Gastrocnemius medialis (tissue), 4 donors: Measurements from ENCODE around the gene PLA2G5. TPM values are rescaled to one million over a fixed set of nuclear protein-coding genes. Genes with fewer than 3 reads are reported as not detected.

Experiments used
- ATAC-seq, 2 donors: fragments of 150-250 bp; one replicate each; pipeline ENCODE4 v1.9.1; 2016
- DNase-seq, 2 donors: peaks; one replicate each; pipeline ENCODE4 v3.0.0-alpha.2; 2019
- H3K27ac ChIP-seq, 4 donors: fragments of 200-600 bp; sonication (generic); 1 replicate in 1 of 4; 2 replicates in 3 of 4; pipeline ENCODE4 v1.5.1; 2016 to 2018; ENCODE audit warnings: mild to moderate bottlenecking in 2 of 4, moderate library complexity in 1 of 4
- H3K27me3 ChIP-seq, 3 donors: fragments of 200-600 bp; sonication (generic) in 2 of 3; 1 replicate in 1 of 3; 2 replicates in 2 of 3; pipeline versions ENCODE4 v1.5.1 to v1.6.0; 2016 to 2019; ENCODE audit warnings: mild to moderate bottlenecking in 1 of 3, moderate library complexity in 1 of 3
- H3K36me3 ChIP-seq, 2 donors: fragments of 200-600 bp; sonication (generic) in 1 of 2; one replicate each; pipeline ENCODE4 v1.5.1; 2017 to 2018
- H3K4me1 ChIP-seq, 2 donors: fragments of 200-600 bp; sonication (generic) in 1 of 2; one replicate each; pipeline ENCODE4 v1.5.1; 2016 to 2017; ENCODE audit warnings: mild to moderate bottlenecking in 2 of 2
- H3K4me3 ChIP-seq, 4 donors: fragments of 200-600 bp; sonication (generic) in 3 of 4; 1 replicate in 1 of 4; 2 replicates in 3 of 4; pipeline ENCODE4 v1.5.1; 2016 to 2019; ENCODE audit warnings: mild to moderate bottlenecking in 2 of 4
- H3K9me3 ChIP-seq, 3 donors: fragments of 200-600 bp; sonication (generic) in 2 of 3; 1 replicate in 1 of 3; 2 replicates in 2 of 3; pipeline ENCODE4 v1.5.1; 2016 to 2019
- POLR2A ChIP-seq, 2 donors: fragments of 450-650 bp; IDR thresholded peaks; one replicate each; pipeline ENCODE4 v1.6.1; 2017; ENCODE audit warnings: antibody characterized with exemption in 2 of 2, mild to moderate bottlenecking in 2 of 2, moderate library complexity in 2 of 2
- in situ Hi-C, 4 donors: fragments of 200-750 bp; cut with MboI; loops; one replicate each; pipeline versions ENCODE4 v1.15.0 to v1.8.0; 2017; ENCODE audit warnings: low sequenced_read_pairs in 4 of 4
- intact Hi-C: fragments of 100-400 bp; cut with DNase I; formaldehyde crosslinking; loops from one replicate; pipeline ENCODE4 v1.15.1; 2023; ENCODE audit warnings: low total_unique reads
- total RNA-seq, 4 donors: library from RNA; depleted of rRNA; stranded (reverse); fragments of >200 nt; gene quantifications; one replicate each; pipeline versions ENCODE4 v1.1.0 to v1.2.3, GENCODE V29; 2016
- TF ChIP-seq, protein P1 (sequence below), 5 experiments: fragments of 450-650 bp in 3 of 5; fragments of 200-600 bp in 2 of 5; sonication (generic) in 2 of 5; IDR thresholded peaks in 4 of 5; conservative IDR thresholded peaks in 1 of 5; 1 replicate in 4 of 5; 2 replicates in 1 of 5; pipeline ENCODE4 v1.5.1; 2016 to 2019; ENCODE audit warnings: antibody characterized with exemption in 5 of 5, mild to moderate bottlenecking in 3 of 5, moderate library complexity in 3 of 5

Gene PLA2G5
- total RNA-seq, 4 donors from 2014 or later = not detected

DNA sequence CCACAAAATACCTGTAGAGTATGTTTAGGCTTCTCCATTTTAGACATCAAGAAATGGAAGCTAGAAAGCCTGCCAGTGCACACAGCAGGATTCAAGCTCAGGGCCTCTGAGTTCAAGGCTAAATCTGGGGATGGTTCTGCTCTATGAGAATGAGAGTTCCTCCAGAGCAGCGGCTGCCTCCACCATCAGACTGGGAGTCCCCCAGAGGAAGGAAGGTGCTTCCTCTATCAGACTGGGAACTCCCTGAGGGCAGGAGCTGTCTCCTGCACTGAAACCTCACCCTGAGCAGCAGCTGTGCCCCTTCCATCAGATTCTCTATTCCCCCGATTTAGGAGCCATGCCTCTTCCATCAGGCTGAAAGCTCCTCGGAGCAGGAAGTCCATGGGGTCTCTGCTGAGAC is 20.1 kb downstream of the PLA2G5 start:
- H3K36me3 ChIP-seq = no peaks in the 10 kb centered on the region
- no peak overlapping the region for H3K27ac ChIP-seq

GRCh38 chr1:20090641-20091040 is 20.6 kb downstream of the PLA2G5 start:
- DNase-seq = no peak
- Histone ChIP-seq H3K4me3 (no peak overlapping the region), H3K36me3 (no peaks in the 10 kb centered on the region), H3K27ac (no peak overlapping the region), H3K9me3 (no peaks in the 10 kb centered on the region), H3K27me3 (no peaks in the 10 kb centered on the region), H3K4me1 (no peaks in the 10 kb centered on the region)
- in situ Hi-C loops (no loop called here), intact Hi-C loops (no loop called here)
- no peak for ATAC-seq
- no peak for TF ChIP-seq POLR2A (IDR thresholded peaks at IDR 0.05)
- TF ChIP-seq, protein P1, sequence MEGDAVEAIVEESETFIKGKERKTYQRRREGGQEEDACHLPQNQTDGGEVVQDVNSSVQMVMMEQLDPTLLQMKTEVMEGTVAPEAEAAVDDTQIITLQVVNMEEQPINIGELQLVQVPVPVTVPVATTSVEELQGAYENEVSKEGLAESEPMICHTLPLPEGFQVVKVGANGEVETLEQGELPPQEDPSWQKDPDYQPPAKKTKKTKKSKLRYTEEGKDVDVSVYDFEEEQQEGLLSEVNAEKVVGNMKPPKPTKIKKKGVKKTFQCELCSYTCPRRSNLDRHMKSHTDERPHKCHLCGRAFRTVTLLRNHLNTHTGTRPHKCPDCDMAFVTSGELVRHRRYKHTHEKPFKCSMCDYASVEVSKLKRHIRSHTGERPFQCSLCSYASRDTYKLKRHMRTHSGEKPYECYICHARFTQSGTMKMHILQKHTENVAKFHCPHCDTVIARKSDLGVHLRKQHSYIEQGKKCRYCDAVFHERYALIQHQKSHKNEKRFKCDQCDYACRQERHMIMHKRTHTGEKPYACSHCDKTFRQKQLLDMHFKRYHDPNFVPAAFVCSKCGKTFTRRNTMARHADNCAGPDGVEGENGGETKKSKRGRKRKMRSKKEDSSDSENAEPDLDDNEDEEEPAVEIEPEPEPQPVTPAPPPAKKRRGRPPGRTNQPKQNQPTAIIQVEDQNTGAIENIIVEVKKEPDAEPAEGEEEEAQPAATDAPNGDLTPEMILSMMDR (IDR thresholded peaks at IDR 0.05 in 4 of 5, conservative IDR thresholded peaks at IDR 0.05 in 1 of 5) = no peak

More for the DNA sequence above, 20.1 kb downstream of the PLA2G5 start:
- ATAC-seq (no peak), DNase-seq (no peak)
- intact Hi-C loops (no loop called here), in situ Hi-C loops (no loop called here)
- no peaks in the 10 kb centered on the region for H3K9me3 ChIP-seq
- no peaks in the 10 kb centered on the region for H3K4me1 ChIP-seq
- TF ChIP-seq, protein P1 (IDR thresholded peaks at IDR 0.05 in 4 of 5, conservative IDR thresholded peaks at IDR 0.05 in 1 of 5) = no peak
- TF ChIP-seq POLR2A (IDR thresholded peaks at IDR 0.05) = no peak
- H3K27me3 ChIP-seq = no peaks in the 10 kb centered on the region
- H3K4me3 ChIP-seq = no peak overlapping the region

DNA sequence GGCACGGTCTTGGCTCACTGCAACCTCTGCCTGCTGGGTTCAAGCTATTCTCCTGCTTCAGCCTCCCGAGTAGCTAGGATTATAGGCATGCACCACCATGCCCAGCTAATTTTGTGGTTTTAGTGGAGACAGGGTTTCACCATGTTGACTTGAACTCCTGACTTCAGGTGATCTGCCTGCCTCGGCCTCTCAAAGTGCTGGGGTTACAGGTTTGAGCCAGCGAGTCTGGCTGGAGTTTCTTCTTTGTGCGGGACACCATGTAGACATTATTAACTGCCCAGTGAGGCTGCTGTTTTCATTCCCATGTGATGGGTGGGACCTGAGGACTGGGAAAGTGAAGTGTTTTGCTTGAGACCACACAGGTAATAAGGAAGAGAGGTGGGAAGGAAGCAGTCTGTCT is 23.3 kb downstream of the PLA2G5 start:
- no peak for ATAC-seq
- H3K4me1 ChIP-seq = no peaks in the 10 kb centered on the region
- DNase-seq = no peak
- H3K4me3 ChIP-seq = no peak overlapping the region
- no peaks in the 10 kb centered on the region for H3K9me3 ChIP-seq
- no peaks in the 10 kb centered on the region for H3K36me3 ChIP-seq
- no peaks in the 10 kb centered on the region for H3K27me3 ChIP-seq
- no peak for TF ChIP-seq POLR2A (IDR thresholded peaks at IDR 0.05)
- TF ChIP-seq, protein P1 (IDR thresholded peaks at IDR 0.05 in 4 of 5, conservative IDR thresholded peaks at IDR 0.05 in 1 of 5) = no peak
- in situ Hi-C loops = no loop called here
- intact Hi-C loops = no loop called here
- H3K27ac ChIP-seq = peak overlapping the region; percentile 26 to 59 (median 46)

DNA sequence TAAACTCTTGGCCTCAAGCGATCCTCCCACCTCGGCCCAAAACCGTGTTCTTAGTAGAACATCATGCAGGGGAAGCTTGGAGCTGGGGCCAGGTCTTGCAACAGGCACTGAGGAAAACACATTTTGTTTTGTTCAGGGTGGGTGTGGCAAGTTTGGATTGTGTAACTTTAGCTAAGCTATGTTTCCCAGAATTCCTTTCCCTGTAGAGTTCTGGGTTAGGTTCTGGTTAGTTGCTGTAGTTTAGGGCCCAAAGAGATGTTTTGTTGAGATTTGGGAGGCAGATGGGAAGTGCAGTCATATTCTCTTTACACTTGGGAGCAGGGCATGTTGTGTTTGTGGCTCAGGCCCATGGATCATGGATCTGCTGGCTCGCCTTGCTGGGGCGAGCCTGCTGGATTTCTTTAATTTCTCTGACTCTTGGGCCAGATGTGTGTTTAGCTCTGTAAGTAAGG is 24.0 kb downstream of the PLA2G5 start:
- Histone ChIP-seq H3K9me3 (no peaks in the 10 kb centered on the region), H3K4me1 (no peaks in the 10 kb centered on the region), H3K36me3 (no peaks in the 10 kb centered on the region), H3K4me3 (no peak overlapping the region), H3K27me3 (no peaks in the 10 kb centered on the region), H3K27ac (peak overlapping the region; percentile 26 to 59 (median 46))
- intact Hi-C loops (no loop called here), in situ Hi-C loops (no loop called here)
- ATAC-seq (peak; percentile 86 to 88), DNase-seq (peak; percentile 47 to 74)
- no peak for TF ChIP-seq POLR2A (IDR thresholded peaks at IDR 0.05)
- TF ChIP-seq, protein P1 (IDR thresholded peaks at IDR 0.05 in 4 of 5, conservative IDR thresholded peaks at IDR 0.05 in 1 of 5) = no peak
